ENCODE data around the gene CD8A.

DNA sequence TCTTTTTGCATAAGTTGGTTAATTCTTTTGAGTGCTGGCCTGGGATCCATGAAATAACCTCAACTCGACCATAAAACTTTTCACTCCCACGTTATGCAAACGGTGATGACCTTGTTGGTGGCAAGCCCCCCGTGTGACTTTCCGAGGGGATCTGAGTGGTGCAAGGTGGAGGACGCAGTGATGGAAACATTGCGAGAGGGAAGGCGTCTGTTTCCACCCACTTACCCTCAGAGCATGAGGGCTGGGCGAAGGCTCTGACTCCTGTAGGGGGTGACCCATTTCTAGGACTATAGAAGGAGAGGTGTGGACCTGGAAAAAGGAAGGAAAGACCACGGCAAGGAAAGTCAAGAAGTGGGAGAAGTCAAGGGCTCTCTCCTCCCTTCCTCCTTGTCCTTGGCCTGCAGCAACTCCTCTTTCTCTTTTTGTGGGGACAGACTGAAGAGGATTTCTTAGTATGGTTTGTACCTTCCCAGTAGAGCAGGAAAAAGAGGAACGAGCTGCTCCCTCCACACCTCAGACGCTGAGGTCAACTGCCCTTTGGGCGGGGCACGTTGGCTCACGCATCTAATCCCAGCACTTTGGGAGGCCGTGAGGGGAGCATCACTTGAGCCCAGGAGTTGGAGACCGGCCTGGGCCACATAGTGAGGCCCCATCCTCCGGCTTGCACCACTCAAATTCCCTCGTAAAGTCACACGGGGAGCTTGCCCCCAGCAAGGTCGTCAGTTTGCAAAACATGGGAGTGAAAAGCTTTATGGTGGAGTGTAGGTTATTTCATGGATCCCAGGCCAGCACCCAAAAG is 15.5 kb upstream of the CD8A start:
- TF ChIP-seq, protein P1, sequence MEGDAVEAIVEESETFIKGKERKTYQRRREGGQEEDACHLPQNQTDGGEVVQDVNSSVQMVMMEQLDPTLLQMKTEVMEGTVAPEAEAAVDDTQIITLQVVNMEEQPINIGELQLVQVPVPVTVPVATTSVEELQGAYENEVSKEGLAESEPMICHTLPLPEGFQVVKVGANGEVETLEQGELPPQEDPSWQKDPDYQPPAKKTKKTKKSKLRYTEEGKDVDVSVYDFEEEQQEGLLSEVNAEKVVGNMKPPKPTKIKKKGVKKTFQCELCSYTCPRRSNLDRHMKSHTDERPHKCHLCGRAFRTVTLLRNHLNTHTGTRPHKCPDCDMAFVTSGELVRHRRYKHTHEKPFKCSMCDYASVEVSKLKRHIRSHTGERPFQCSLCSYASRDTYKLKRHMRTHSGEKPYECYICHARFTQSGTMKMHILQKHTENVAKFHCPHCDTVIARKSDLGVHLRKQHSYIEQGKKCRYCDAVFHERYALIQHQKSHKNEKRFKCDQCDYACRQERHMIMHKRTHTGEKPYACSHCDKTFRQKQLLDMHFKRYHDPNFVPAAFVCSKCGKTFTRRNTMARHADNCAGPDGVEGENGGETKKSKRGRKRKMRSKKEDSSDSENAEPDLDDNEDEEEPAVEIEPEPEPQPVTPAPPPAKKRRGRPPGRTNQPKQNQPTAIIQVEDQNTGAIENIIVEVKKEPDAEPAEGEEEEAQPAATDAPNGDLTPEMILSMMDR (conservative IDR thresholded peaks at IDR 0.05 in 1 of 2, IDR thresholded peaks at IDR 0.05 in 1 of 2; ENCODE audit: extremely low read depth in 1 of 2, insufficient read depth in 1 of 2, low read depth in 1 of 2, low read length in 2 of 2): no peak
- TF ChIP-seq EZH2 (IDR thresholded peaks at IDR 0.05; ENCODE audit: borderline replicate concordance, low read length): no peak
